GM23338 (cell line): ENCODE results near the gene ZCCHC8. TPM values are rescaled to one million over a fixed set of nuclear protein-coding genes. Genes with fewer than 3 reads are reported as not detected.

ENCODE experiments used
- ATAC-seq: fragments of 200-7000 bp; cut with Tn5 transposase; 3 replicates; pipeline ENCODE4 v1.9.1; 2020
- DNase-seq: peaks from one replicate; pipeline ENCODE4 v3.0.0-alpha.2; 2015; ENCODE audit warnings: low spot score
- H2AFZ ChIP-seq: fragments of 200-600 bp; sonication (generic); 2 replicates; pipeline ENCODE4 v1.8.0; 2016; ENCODE audit warnings: antibody characterized with exemption, mild to moderate bottlenecking, moderate library complexity
- H3F3A ChIP-seq: fragments of 200-600 bp; sonication (generic); replicated peaks from 2 replicates; pipeline ENCODE4 v1.8.0; 2017; ENCODE audit warnings: antibody characterized with exemption, mixed run types, low read depth
- H3K27ac ChIP-seq: fragments of 200-600 bp; sonication (generic); 2 replicates; pipeline ENCODE4 v1.6.1; 2016; ENCODE audit warnings: low read depth
- H3K27me3 ChIP-seq: fragments of 200-600 bp; sonication (generic); 2 replicates; pipeline ENCODE4 v1.8.0; 2016; ENCODE audit warnings: mild to moderate bottlenecking, mixed run types, moderate library complexity; ENCODE audit not compliant: insufficient read depth
- H3K36me3 ChIP-seq: fragments of 200-600 bp; sonication (generic); 2 replicates; pipeline ENCODE4 v1.8.0; 2016; ENCODE audit warnings: mild to moderate bottlenecking; ENCODE audit not compliant: insufficient read depth
- H3K4me1 ChIP-seq: fragments of 200-600 bp; sonication (generic); 2 replicates; pipeline ENCODE4 v1.8.0; 2016; ENCODE audit warnings: mild to moderate bottlenecking, moderate library complexity; ENCODE audit not compliant: insufficient read depth
- H3K4me2 ChIP-seq: fragments of 200-600 bp; sonication (generic); 2 replicates; pipeline ENCODE4 v1.7.1; 2017; ENCODE audit warnings: mixed run types
- H3K4me3 ChIP-seq: fragments of 200-600 bp; sonication (generic); 2 replicates; pipeline ENCODE4 v1.6.1; 2016; ENCODE audit warnings: mixed run types
- H3K79me2 ChIP-seq: fragments of 200-600 bp; sonication (generic); replicated peaks from 2 replicates; pipeline ENCODE4 v1.8.0; 2017; ENCODE audit warnings: mild to moderate bottlenecking; ENCODE audit not compliant: insufficient read depth
- H3K9me2 ChIP-seq: fragments of 200-600 bp; sonication (generic); 2 replicates; pipeline ENCODE4 v1.8.0; 2017; ENCODE audit not compliant: insufficient read depth
- H4K20me1 ChIP-seq: fragments of 200-600 bp; sonication (generic); replicated peaks from 2 replicates; pipeline ENCODE4 v1.8.0; 2017; ENCODE audit warnings: mild to moderate bottlenecking; ENCODE audit not compliant: insufficient read depth
- H3K27ac Mint-ChIP-seq: 2 replicates; pipeline ENCODE4 v1.8.0; 2020; ENCODE audit warnings: inconsistent platforms, mild to moderate bottlenecking, moderate library complexity, mixed read lengths
- H3K27me3 Mint-ChIP-seq: 3 replicates; pipeline ENCODE4 v1.8.0; 2022; ENCODE audit warnings: low read depth, mild to moderate bottlenecking, moderate library complexity, mixed read lengths, inconsistent platforms; ENCODE audit not compliant: insufficient read depth, poor library complexity
- H3K36me3 Mint-ChIP-seq: 3 replicates; pipeline ENCODE4 v1.8.0; 2021; ENCODE audit warnings: low read depth, mild to moderate bottlenecking, inconsistent platforms, moderate library complexity, mixed read lengths
- H3K4me1 Mint-ChIP-seq: 3 replicates; pipeline ENCODE4 v1.8.0; 2020; ENCODE audit warnings: mild to moderate bottlenecking, inconsistent platforms, mixed read lengths
- H3K4me3 Mint-ChIP-seq: 3 replicates; pipeline ENCODE4 v1.8.0; 2021; ENCODE audit warnings: moderate library complexity, mild to moderate bottlenecking, inconsistent platforms, mixed read lengths
- H3K9me3 Mint-ChIP-seq: 3 replicates; pipeline ENCODE4 v1.8.0; 2020; ENCODE audit warnings: moderate library complexity, mild to moderate bottlenecking, inconsistent platforms, mixed read lengths
- CREB1 ChIP-seq: fragments of 250-450 bp; sonication (Bioruptor Pico); IDR thresholded peaks from 2 replicates; pipeline ENCODE4 v1.5.0; 2020; ENCODE audit warnings: low read depth, mild to moderate bottlenecking, moderate library complexity
- ETS1 ChIP-seq: IDR thresholded peaks from 2 replicates; pipeline ENCODE4 v1.6.1; 2016; ENCODE audit warnings: antibody characterized with exemption
- EZH2 ChIP-seq: fragments of 200-600 bp; sonication (generic); IDR thresholded peaks from one replicate; pipeline ENCODE4 v1.8.0; 2017; ENCODE audit warnings: antibody characterized with exemption, mild to moderate bottlenecking, low read depth; ENCODE audit not compliant: unreplicated experiment
- EZH2phosphoT487 ChIP-seq: fragments of 200-600 bp; sonication (generic); IDR thresholded peaks from one replicate; pipeline ENCODE4 v1.8.1; 2018; ENCODE audit warnings: antibody characterized with exemption; ENCODE audit not compliant: unreplicated experiment
- JUNB ChIP-seq: IDR thresholded peaks from one replicate; pipeline ENCODE4 v1.6.1; 2016; ENCODE audit warnings: antibody characterized with exemption; ENCODE audit not compliant: unreplicated experiment
- NANOG ChIP-seq: IDR thresholded peaks from 2 replicates; pipeline ENCODE4 v1.6.1; 2016; ENCODE audit warnings: antibody characterized with exemption, borderline replicate concordance
- POLR2AphosphoS5 ChIP-seq: IDR thresholded peaks from 2 replicates; pipeline ENCODE4 v1.6.1; 2016; ENCODE audit warnings: antibody characterized with exemption, low read depth
- REST ChIP-seq: IDR thresholded peaks from one replicate; pipeline ENCODE4 v1.6.1; 2018; ENCODE audit warnings: antibody characterized with exemption; ENCODE audit not compliant: unreplicated experiment
- STAT1 ChIP-seq: IDR thresholded peaks from one replicate; pipeline ENCODE4 v1.6.1; 2016; ENCODE audit warnings: antibody characterized with exemption; ENCODE audit not compliant: unreplicated experiment
- ZNF114 ChIP-seq: fragments of 250-450 bp; sonication (Bioruptor Pico); IDR thresholded peaks from 2 replicates; pipeline ENCODE4 v1.5.0; 2020; ENCODE audit warnings: mild to moderate bottlenecking, moderate library complexity
- ZNF331 ChIP-seq: fragments of 250-450 bp; sonication (Bioruptor Pico); IDR thresholded peaks from 2 replicates; pipeline ENCODE4 v1.5.0; 2020; ENCODE audit warnings: low read depth, mild to moderate bottlenecking, moderate library complexity
- polyA plus RNA-seq: library from polyadenylated mRNA; unstranded; fragments of >200 nt; fragmentation: Nextera tagmentation; extraction: Ambion mirVana; gene quantifications from 2 replicates; pipeline ENCODE4 v1.2.1, GENCODE V29; 2016
- total RNA-seq: library from RNA; depleted of rRNA; stranded (reverse); fragments of >200 nt; shearing (Covaris generic); gene quantifications from 2 replicates; pipeline ENCODE4 v1.2.3, GENCODE V29; 2014
- TF ChIP-seq, protein P1 (sequence below): fragments of 250-450 bp; sonication (Bioruptor Pico); IDR thresholded peaks from 2 replicates; pipeline ENCODE4 v1.5.0; 2020; ENCODE audit warnings: mild to moderate bottlenecking, moderate library complexity
- TF ChIP-seq, protein P2 (sequence below), 2 experiments: fragments of 200-600 bp in 1 of 2; sonication (generic) in 1 of 2; conservative IDR thresholded peaks; 2 replicates each; pipeline versions ENCODE4 v1.5.1 to v1.6.1; 2016 to 2017; ENCODE audit warnings: antibody characterized with exemption in 2 of 2, low read depth in 2 of 2, mild to moderate bottlenecking in 2 of 2, moderate library complexity in 1 of 2

The ZCCHC8 gene
- total and polyA plus RNA-seq, 2 experiments from 2014 or later: 23.9 to 39.0 TPM

- Histone ChIP-seq H4K20me1 (peaks cover 15% of the 10 kb centered on the region; the same call in 1 of the 2 replicates), H3K79me2 (peaks cover 24% of the 10 kb centered on the region), H3K4me3 (no peak overlapping the region), H3F3A (no peaks in the 10 kb centered on the region), H2AFZ (no peak overlapping the region), H3K27ac (no peak overlapping the region), H3K4me1 (no peaks in the 10 kb centered on the region), H3K9me2 (no peaks in the 10 kb centered on the region), H3K27me3 (no peaks in the 10 kb centered on the region), H3K36me3 (peaks cover 33% of the 10 kb centered on the region), H3K4me2 (no peak overlapping the region)
- no peak for TF ChIP-seq ETS1
- TF ChIP-seq STAT1: no peak
- no peak for TF ChIP-seq ZNF331
- TF ChIP-seq JUNB: no peak
- no peak for TF ChIP-seq ZNF114
- TF ChIP-seq CREB1 (CRISPR knock-in tag): no peak
- TF ChIP-seq, protein P1, sequence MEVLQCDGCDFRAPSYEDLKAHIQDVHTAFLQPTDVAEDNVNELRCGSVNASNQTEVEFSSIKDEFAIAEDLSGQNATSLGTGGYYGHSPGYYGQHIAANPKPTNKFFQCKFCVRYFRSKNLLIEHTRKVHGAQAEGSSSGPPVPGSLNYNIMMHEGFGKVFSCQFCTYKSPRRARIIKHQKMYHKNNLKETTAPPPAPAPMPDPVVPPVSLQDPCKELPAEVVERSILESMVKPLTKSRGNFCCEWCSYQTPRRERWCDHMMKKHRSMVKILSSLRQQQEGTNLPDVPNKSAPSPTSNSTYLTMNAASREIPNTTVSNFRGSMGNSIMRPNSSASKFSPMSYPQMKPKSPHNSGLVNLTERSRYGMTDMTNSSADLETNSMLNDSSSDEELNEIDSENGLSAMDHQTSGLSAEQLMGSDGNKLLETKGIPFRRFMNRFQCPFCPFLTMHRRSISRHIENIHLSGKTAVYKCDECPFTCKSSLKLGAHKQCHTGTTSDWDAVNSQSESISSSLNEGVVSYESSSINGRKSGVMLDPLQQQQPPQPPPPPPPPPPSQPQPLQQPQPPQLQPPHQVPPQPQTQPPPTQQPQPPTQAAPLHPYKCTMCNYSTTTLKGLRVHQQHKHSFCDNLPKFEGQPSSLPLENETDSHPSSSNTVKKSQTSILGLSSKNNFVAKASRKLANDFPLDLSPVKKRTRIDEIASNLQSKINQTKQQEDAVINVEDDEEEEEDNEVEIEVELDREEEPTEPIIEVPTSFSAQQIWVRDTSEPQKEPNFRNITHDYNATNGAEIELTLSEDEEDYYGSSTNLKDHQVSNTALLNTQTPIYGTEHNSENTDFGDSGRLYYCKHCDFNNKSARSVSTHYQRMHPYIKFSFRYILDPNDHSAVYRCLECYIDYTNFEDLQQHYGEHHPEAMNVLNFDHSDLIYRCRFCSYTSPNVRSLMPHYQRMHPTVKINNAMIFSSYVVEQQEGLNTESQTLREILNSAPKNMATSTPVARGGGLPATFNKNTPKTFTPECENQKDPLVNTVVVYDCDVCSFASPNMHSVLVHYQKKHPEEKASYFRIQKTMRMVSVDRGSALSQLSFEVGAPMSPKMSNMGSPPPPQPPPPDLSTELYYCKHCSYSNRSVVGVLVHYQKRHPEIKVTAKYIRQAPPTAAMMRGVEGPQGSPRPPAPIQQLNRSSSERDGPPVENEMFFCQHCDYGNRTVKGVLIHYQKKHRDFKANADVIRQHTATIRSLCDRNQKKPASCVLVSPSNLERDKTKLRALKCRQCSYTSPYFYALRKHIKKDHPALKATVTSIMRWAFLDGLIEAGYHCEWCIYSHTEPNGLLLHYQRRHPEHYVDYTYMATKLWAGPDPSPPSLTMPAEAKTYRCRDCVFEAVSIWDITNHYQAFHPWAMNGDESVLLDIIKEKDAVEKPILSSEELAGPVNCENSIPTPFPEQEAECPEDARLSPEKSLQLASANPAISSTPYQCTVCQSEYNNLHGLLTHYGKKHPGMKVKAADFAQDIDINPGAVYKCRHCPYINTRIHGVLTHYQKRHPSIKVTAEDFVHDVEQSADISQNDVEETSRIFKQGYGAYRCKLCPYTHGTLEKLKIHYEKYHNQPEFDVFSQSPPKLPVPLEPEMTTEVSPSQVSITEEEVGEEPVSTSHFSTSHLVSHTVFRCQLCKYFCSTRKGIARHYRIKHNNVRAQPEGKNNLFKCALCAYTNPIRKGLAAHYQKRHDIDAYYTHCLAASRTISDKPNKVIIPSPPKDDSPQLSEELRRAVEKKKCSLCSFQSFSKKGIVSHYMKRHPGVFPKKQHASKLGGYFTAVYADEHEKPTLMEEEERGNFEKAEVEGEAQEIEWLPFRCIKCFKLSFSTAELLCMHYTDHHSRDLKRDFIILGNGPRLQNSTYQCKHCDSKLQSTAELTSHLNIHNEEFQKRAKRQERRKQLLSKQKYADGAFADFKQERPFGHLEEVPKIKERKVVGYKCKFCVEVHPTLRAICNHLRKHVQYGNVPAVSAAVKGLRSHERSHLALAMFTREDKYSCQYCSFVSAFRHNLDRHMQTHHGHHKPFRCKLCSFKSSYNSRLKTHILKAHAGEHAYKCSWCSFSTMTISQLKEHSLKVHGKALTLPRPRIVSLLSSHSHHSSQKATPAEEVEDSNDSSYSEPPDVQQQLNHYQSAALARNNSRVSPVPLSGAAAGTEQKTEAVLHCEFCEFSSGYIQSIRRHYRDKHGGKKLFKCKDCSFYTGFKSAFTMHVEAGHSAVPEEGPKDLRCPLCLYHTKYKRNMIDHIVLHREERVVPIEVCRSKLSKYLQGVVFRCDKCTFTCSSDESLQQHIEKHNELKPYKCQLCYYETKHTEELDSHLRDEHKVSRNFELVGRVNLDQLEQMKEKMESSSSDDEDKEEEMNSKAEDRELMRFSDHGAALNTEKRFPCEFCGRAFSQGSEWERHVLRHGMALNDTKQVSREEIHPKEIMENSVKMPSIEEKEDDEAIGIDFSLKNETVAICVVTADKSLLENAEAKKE (CRISPR knock-in tag): no peak
- no peak for TF ChIP-seq EZH2phosphoT487
- TF ChIP-seq, protein P2, sequence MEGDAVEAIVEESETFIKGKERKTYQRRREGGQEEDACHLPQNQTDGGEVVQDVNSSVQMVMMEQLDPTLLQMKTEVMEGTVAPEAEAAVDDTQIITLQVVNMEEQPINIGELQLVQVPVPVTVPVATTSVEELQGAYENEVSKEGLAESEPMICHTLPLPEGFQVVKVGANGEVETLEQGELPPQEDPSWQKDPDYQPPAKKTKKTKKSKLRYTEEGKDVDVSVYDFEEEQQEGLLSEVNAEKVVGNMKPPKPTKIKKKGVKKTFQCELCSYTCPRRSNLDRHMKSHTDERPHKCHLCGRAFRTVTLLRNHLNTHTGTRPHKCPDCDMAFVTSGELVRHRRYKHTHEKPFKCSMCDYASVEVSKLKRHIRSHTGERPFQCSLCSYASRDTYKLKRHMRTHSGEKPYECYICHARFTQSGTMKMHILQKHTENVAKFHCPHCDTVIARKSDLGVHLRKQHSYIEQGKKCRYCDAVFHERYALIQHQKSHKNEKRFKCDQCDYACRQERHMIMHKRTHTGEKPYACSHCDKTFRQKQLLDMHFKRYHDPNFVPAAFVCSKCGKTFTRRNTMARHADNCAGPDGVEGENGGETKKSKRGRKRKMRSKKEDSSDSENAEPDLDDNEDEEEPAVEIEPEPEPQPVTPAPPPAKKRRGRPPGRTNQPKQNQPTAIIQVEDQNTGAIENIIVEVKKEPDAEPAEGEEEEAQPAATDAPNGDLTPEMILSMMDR (conservative IDR thresholded peaks at IDR 0.05; ENCODE audit: low read depth in 2 of 2): no peak
- TF ChIP-seq POLR2AphosphoS5: no peak
- no peak for TF ChIP-seq REST
- no peak for TF ChIP-seq NANOG
- TF ChIP-seq EZH2: no peak
- no peak for DNase-seq
- Mint-ChIP-seq H3K9me3 (no peaks in the 10 kb centered on the region), H3K36me3 (peaks cover 64% of the 10 kb centered on the region), H3K27ac (no peak overlapping the region), H3K27me3 (no peaks in the 10 kb centered on the region), H3K4me3 (no peak overlapping the region), H3K4me1 (no peaks in the 10 kb centered on the region)
- ATAC-seq: no peak
Observed at GRCh38 chr12:122491991-122492390, 8.7 kb downstream of the ZCCHC8 start.
